ENCODE results near the gene ADIPOR1.
"Not testable (repeated sequence)": the region's sequence is repeated elsewhere in the genome, so short reads cannot be mapped to it uniquely, and the experiment has no call there.

ADIPOR1 gene, protein sequence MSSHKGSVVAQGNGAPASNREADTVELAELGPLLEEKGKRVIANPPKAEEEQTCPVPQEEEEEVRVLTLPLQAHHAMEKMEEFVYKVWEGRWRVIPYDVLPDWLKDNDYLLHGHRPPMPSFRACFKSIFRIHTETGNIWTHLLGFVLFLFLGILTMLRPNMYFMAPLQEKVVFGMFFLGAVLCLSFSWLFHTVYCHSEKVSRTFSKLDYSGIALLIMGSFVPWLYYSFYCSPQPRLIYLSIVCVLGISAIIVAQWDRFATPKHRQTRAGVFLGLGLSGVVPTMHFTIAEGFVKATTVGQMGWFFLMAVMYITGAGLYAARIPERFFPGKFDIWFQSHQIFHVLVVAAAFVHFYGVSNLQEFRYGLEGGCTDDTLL

DNA sequence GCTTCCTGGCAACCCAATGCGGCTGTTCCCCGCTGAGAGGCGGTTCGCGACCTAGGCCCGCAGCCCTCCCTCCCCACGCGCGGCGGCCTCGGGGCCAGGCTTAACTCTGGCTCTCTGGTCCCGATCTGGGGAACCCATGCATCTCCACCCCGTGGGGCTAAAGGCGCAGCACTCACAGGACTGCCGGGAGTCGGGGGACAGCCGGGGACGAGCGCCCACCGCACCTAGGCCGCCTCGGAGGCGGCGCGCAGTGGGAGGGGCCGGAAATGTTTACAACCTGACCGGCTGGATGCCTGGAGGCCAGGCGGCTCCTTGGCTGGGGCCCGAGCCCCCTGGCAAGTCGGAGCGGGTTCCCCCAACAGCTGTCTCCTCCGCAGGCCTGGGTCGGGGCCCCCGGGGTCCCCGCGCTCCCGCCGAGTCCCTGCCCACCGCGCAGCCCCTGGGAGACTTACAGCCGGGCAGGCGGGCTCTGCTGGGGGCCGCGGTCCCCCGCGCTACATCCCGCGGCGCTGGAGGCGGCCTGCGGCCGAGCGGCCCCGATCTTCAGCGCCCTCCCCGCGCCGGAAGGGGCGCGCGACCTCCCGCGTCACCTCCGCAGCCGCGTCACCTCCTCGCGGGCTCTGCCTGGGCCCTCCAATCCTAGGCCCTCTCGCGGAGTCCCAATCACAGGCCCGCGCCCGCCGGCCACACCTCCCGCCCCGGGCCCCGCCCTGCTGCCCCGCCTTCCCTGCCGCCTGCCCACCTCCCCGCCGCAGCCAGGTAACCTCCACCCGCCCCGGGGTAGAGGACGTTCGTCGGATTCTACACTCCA lies at the start of gene ADIPOR1:
Gene ADIPOR1, minus strand, starts transcription at position 580 of the 811 bp plus-strand sequence. CDS start 7,242 bp downstream, outside the sequence.
- DNase-seq = peak; percentile 95

DNA sequence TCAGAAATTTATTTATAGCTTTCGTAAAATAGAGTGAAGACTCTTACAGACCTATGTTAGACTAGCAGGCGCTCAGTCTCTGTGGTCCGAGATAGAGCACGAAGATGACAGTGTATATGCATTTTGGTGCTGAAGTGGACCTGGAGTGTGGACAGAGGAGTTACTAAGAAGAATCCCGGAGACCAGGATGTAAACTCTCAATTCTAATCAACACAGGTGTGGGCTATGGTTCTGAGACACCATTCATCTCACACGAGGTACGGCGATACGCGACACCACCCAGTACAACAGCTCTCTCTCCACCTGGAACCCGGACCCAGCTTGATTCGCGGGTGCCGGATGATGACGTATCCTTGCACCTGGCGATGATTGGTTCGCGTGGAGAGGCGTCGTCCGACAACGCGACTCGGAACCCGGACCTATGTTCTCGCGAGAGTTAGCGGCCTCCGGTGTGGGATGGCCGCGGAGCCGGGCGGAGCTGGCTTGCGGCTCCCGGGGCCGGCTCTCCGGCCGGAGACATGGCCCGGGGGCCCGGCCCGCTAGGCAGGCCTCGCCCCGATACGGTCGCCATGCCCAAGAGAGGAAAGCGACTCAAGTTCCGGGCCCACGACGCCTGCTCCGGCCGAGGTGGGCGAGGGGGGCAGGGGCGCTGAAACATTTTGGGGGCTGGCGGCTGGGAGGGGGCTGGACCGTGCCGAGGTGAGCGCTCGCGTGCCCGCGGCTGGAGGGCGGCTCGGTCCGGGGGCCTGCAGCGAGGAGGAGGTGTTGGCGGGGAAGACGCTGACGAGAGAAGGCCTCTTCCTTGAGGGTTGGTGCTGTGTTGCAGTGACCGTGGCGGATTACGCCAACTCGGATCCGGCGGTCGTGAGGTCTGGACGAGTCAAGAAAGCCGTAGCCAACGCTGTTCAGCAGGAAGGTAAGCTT lies 49.1 kb upstream of the ADIPOR1 start, which contains the start of gene TMEM183A:
Gene TMEM183A, plus strand, starts transcription at position 427 of the 924 bp plus-strand sequence. Its CDS starts 92 bp downstream, at position 519.
- peak; percentile 95 for DNase-seq

DNA sequence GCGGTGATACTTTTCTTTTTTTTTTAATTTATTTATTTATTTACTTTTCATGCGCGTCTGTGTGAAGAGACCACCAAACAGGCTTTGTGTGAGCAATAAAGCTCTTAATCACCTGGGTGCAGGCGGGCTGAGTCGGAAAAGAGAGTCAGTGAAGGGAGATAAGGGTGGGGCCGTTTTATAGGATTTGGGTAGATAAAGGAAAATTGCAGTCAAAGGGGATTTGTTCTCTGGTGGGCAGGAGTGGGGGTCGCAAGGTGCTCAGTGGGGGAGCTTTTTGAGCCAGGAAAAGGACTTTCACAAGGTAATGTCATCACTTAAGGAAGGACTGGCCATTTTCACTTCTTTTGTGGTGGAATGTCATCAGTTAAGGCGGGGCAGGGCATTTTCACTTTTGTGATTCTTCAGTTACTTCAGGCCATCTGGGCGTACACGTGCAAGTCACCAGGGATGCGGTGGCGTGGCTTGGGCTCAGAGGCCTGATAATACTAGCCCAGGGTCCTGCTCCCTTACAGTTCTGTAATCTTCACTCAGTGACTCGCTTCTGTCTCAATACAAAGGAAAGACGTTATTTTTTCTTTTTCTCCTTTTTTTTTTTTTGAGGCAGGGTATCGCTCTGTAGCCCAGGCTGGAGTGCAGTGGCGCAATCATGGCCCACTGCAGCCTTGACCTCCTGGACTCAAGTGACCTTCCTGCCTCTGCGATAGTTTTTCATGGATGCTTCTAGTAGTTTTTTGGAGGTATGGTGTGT lies 47.5 kb upstream of the ADIPOR1 start:
- DNase-seq = not testable (repeated sequence)

DNA sequence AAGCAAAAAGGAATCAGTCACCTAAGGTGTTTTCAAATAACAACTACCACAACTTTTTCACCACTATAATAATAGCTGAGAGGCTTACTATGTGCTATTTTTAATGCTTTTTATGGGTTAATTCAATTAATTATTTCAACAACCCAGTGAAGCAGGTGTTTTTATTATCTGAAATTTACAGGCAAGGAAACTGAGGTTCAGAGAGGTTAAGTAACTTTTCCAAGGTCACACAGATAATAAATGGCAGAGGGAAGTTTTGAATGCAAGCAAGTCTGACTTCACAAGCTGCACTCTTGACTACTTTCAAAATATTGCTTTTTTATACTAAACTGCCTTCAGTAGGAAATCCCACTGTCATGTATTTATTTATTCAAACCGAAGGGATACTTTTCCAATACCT lies 44.8 kb upstream of the ADIPOR1 start:
- no peak for DNase-seq

DNA sequence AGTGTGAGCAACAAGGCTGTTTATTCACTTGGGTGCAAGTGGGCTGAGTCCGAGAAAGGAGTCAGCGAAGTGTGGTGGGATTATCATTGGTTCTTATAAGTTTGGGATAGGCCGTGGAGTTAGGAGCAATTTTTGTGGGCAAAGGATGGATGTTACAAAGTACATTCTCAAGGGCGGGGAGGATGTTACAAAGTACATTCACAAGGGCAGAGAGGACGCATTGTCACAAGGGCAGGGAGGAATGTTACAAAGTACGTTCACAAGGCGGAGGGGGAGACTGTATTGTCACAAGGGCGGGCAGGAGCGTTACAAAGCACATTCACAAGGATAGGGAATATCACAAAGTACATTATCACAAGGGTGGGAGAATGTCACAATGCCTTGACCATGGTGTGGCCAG lies 43.9 kb upstream of the ADIPOR1 start:
- DNase-seq = no peak

DNA sequence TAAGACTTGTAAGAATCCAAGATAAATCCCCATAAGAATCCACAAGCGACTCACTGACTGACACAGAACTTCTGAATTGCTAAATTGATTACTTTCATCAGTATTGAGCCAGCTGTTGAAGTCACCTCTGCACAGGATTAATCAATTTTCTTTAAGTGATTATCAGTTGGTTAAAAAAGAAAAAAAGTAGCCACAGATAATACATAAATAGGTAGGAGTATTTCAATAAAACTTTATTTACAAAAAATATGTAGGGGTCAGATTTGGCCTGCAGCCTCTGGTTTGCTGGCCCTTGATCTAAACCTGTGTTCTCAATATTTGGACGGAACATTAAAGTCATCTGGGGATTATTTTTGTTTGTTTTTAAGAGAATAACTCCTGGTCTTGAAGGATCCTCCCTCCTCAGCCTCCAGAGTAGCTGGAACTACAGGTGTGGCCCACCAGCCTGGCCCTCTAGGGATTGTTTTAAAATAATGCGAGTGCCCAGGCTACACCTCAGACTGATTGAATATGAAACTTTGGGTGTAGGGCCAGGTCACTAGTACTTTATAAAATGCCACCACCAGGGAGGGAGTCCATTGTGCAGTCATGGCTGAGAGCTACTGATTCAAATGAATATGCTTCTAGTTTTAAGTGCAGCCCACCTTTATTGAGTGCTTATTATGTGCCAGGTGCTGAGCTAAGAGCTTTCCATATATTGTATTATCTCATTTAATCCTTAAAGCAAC lies 42.3 kb upstream of the ADIPOR1 start:
- no peak for DNase-seq

DNA sequence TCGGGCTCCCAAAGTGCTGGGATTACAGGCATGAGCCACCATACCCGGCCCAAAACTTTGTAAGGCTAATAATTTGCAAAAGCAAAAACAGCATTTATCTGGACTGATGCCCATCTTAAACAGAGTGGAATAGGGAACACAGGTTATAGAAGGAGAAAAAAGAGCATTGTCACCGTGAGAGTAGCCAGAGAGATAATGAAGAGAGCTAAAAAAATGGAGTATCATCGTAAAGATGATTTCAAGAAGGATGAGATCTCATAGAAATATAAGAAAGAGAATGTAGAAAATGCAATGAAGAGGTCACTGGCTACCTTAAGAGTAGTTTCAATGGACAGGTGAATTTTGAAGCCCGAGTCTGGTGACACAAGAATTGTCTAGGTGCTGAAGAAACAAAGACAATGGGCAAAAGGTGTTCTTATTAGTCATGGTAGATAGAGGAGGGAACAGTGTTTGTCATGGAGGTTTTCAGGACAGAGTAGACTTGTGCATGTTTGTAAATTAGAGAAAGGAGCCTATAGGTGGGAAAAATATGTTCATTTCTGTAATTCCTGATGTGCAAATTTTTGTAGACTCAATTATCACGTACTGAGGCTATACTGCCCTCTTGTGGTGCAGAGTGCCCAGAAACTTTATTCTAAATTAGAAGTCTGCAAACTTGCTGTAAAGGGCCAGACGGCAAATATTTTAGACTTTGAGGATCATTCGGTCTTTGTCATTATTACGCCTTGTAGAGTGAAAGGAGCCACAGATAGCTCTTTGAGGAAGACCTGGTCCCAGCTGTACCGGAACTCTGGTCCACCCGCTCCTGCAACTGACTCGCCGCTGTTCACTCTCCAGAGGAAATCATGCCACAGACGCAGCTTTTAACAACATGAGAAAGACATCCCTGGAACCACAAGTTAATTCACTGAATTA lies 41.0 kb upstream of the ADIPOR1 start:
- peak; percentile 78 for DNase-seq

DNA sequence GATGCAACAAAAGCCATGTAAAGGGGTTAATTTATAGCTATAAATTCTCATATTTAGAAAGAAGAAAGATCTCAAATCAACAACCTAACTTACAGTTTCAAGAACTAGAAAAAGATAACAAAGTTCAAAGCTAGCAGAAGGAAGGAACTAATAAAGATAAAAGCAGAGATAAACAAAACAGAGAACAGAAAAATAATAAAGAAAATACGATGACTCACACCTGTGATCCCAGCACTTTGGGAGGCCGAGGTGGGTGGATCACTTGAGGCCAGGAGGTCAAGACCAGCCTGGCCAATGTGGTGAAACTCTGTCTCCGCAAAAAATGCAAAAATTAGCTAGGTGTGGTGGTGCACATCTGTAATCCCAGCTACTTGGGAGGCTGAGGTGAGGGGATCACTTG lies 36.6 kb upstream of the ADIPOR1 start:
- DNase-seq = no peak

DNA sequence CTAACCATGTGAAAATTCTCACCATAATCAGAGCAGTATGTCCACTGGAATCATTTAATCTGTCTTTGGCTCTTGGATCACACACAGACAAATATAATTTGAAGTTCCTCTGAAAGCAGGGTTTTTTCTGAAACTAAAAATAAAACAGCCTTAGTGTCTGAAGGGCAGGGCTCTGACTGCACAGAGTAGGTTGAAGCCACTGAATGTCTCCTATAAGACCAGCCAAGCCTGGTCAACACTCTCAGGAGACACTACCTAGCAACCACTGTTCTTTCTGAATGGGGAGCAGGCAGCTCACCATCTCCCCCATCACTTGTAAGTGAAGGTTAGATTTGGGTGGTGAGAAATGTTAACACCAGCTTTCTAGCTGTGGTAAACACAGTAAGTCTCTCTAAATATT lies 33.0 kb upstream of the ADIPOR1 start:
- no peak for DNase-seq

DNA sequence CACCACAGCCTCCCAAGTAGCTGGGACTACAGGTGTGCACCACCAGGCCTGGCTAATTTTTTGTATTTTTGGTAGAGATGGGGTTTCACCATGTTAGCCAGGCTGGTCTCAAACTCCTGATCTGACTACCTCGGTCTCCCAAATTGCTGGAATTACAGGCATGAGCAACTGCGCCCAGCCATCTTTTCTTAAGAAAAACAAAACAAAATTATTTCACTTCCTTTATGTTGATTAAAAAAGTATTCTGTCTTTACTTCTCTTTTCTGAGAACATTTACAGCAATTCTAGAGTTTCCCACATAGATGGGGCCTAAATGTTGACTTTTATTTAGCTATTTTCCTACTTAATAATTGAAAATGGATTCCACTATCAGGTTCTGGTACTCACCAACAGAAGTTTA lies 31.8 kb upstream of the ADIPOR1 start:
- no peak for DNase-seq

DNA sequence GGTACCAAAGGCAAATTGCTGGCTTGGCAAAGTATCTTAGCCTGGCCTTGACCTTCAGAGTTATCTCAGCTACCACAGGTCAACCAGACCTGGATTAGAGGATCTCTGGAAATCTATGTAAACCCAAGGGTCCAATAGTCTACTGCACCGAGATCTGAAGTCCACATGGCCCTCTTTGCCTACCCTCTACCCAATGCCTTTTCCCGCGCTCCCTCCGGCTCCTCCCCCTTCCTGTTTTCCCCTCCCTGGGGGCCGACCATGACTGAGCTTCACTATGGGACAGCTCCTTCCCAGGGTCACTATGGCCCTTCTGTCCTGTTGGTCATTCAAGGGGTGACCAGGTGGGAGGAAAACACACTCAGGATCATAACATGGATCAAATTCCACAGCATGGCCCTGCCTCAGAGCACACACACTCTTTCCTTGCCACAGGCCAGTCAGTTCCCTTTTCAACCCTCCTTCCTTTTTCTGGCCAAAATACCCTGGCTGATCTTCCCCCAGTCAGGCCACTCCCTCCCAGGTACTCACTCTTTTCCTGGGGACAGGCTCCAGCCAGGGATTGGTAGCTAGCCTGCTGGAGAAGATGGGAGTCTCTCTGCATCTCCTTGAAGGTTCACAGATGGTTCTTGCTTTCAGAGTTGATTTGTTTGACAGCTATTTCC lies 29.9 kb upstream of the ADIPOR1 start:
- DNase-seq = no peak

DNA sequence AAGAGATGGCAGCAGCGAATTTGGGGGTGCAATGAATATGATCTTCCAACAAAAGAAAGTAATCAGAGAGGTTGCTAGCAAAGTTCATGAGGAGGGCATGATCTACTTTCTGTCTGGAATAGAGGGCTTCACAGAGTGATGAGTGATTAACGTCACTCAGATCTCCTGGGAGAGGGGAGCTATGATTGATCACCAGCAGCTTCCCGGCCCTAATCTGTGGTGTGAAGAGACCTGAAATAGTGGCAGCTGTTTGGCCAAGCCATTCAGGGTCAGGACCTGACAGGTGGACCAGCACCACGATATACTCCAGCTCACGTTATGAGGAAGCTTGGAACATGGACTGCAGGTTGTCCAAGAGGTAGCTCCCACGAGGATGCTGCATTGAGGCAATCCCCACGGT lies 29.1 kb upstream of the ADIPOR1 start:
- no peak for DNase-seq

DNA sequence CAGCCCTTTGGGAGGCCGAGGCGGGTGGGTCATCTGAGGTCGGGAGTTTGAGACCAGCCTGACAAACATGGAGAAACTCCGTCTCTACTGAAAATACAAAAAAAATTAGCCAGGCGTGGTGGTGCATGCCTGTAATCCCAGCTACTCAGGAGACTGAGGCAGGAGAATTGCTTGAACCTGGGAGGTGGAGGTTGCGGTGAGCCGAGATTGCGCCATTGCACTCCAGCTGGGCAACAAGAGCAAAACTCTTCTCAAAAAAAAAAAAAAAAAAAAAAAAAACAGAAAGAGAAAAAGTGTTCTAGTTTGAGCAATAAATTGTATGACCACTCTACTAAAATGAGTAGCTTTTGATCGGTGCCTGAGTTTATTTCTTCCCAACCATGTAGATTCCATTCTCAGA lies 28.0 kb upstream of the ADIPOR1 start:
- DNase-seq = not testable (repeated sequence)

DNA sequence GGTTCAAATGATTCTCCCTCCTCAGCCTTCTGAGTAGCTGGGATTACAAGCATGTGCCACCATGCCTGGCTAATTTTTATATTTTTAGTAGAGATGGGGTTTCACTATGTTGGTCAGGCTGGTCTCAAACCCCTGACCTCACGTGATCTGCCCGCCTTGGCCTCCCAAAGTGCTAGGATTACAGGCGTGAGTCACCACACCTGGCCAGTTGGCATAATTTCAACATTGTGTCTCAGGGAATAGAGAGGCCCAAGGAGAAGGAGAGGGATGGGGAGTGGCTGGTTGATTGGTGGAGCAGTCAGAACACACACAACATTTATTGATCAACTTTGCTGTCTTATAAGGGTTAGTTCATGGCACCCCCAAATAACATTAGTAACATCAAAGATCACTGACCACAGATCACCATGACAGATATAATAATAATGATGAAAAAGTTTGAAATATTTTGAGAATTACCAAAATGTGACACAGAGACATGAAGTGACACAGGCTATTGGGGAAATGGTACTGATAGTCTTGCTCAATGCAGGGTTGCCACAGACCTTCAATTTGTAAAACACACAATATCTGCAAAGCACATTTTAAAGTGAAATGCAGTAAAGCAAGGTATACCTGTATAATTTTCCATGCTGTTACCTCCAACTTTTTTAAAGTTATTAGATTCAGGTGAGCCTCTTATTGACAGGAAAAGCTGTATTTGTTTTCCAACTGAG lies 24.8 kb upstream of the ADIPOR1 start:
- no peak for DNase-seq

DNA sequence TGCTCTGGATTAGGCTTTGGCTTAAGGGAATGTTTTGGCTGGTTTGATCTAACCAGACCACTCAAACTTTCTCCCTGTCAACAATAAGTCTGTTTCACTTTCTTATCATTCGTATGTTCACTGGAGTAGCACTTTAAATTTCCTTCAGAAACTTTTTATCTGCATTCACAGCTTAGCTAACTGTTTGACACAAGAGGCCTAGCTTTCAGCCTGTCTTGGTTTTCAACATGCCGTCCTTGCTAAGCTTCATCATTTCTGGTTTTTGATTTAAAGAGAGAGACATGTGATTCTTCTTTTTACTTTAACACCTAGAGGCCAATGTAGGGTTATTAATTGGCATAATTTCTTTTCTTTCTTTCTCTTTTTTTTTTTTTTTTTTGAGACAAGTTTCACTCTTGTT lies 23.8 kb upstream of the ADIPOR1 start:
- no peak for DNase-seq

DNA sequence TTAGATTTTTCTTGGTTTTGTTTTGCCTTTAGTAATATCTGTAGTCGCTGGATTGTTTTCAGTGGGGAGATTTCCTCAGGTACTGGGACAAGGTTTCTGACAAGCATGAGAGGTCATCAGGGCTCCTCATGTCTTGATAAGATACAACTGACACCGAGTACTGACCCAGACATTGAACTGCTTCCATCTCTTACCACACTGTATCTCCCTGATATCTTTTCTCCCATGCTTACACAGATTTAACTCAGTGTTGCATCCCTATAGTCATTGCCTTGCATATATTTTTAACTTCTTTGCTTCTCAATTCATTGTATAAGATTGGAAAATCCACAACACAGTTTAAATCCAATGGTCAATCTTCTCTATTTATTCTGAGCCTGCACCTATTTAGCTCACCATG lies 21.3 kb upstream of the ADIPOR1 start:
- DNase-seq = no peak

DNA sequence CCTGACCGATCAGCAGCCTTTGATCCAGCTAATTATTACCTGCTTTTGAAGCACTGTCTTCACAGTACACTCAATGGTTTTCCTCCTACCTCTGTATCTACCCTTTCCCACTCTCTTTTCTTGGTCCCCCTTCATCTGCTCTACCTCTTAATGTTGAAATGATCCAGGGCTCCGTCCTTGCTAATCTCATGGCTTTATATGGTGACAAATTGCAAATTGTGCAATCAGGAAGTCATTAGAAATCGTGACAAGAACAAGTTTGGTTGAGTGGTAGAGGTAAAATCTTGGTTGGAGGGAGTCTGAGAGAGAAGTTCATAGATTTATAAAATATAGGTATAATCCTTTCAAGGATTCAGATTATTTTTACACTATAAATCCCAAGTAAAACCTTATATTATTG lies 18.5 kb upstream of the ADIPOR1 start:
- DNase-seq = no peak

DNA sequence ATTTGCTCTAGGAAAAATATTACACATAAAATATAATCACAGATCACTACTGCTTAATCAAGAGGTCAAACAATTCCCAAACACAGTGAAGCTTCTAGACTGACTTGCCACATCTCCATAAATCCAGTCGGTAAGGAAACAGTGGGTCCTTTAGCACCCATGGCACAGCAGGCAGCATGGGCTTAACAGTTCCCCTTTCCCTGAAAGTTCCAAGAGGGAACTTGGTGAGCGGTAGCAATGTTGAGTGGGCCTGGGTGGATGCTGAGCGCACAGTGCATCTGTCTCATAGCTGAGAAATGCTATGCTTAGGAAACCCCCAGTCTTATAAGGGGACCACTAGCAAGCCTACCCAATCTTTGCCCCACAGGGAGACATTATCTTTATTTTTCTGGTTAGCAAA lies 16.7 kb upstream of the ADIPOR1 start:
- no peak for DNase-seq

DNA sequence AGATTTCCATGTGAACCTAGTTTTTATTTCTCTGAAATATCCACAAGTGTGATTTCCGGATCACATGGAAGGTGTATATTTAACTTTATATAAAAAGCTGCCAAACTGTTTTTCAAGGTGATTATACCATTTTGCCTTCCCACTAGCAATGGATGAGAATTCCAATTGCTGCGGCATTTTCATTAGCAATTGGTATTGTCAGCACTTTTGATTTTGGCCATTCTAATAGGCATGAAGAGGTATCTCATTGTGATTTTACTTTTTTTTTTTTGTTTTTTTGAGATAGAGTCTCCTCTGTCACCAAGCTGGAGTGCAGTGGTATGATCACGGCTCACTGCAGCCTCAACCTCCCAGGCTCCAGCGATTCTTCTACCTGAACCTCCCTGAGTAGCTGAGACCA lies 13.9 kb upstream of the ADIPOR1 start:
- no peak for DNase-seq
